Measurements from ENCODE around the gene PKIB.
"Not testable (repeated sequence)": the region's sequence is repeated elsewhere in the genome, so short reads cannot be mapped to it uniquely, and the experiment has no call there.

PKIB gene

GRCh38 chr6:122621638-122622037, 11.4 kb downstream of the PKIB start:
- no peak for DNase-seq

- no peak for DNase-seq
Observed at GRCh38 chr6:122622479-122622878, 12.3 kb downstream of the PKIB start.

- no peak for DNase-seq
Observed at GRCh38 chr6:122623279-122623678, 13.1 kb downstream of the PKIB start.

GRCh38 chr6:122624853-122625252, 14.6 kb downstream of the PKIB start:
- no peak for DNase-seq

- no peak for DNase-seq
Observed at GRCh38 chr6:122628714-122629113, 18.5 kb downstream of the PKIB start.

GRCh38 chr6:122631571-122632249, 21.5 kb downstream of the PKIB start:
- no peak for DNase-seq

- no peak for DNase-seq
Observed at GRCh38 chr6:122640366-122640765, 30.2 kb downstream of the PKIB start.

- no peak for DNase-seq
Observed at GRCh38 chr6:122641819-122642218, 31.6 kb downstream of the PKIB start.

- not testable (repeated sequence) for DNase-seq
Observed at GRCh38 chr6:122642604-122643003, 32.4 kb downstream of the PKIB start.

- DNase-seq, result no peak
Observed at GRCh38 chr6:122645256-122645655, 35.1 kb downstream of the PKIB start.

- no peak for DNase-seq
Observed at GRCh38 chr6:122647765-122648164, 37.6 kb downstream of the PKIB start.

GRCh38 chr6:122648726-122649125, 38.5 kb downstream of the PKIB start:
- DNase-seq, result no peak

GRCh38 chr6:122649701-122650100, 39.5 kb downstream of the PKIB start:
- no peak for DNase-seq

- no peak for DNase-seq
Observed at GRCh38 chr6:122650403-122650802, 40.2 kb downstream of the PKIB start.

GRCh38 chr6:122651031-122651430, 40.8 kb downstream of the PKIB start:
- DNase-seq, result no peak

- DNase-seq, result no peak
Observed at GRCh38 chr6:122651604-122652003, 41.4 kb downstream of the PKIB start.

- no peak for DNase-seq
Observed at GRCh38 chr6:122652431-122652830, 42.2 kb downstream of the PKIB start.

- DNase-seq, result no peak
Observed at GRCh38 chr6:122653094-122653493, 42.9 kb downstream of the PKIB start.

- no peak for DNase-seq
Observed at GRCh38 chr6:122654012-122654411, 43.8 kb downstream of the PKIB start.

- DNase-seq, result no peak
Observed at GRCh38 chr6:122657601-122658000, 47.4 kb downstream of the PKIB start.

GRCh38 chr6:122660296-122660695, 50.1 kb downstream of the PKIB start:
- no peak for DNase-seq

- no peak for DNase-seq
Observed at GRCh38 chr6:122663981-122664380, 53.8 kb downstream of the PKIB start.

- DNase-seq, result no peak
Observed at GRCh38 chr6:122665929-122666328, 55.7 kb downstream of the PKIB start.

GRCh38 chr6:122666418-122666817, 56.2 kb downstream of the PKIB start:
- no peak for DNase-seq

- no peak for DNase-seq
Observed at GRCh38 chr6:122669418-122669817, 59.2 kb downstream of the PKIB start.
